GM12873 (cell line): ENCODE measurements around the gene NAV3.

Source experiments
- TF ChIP-seq, protein P1 (sequence below): IDR thresholded peaks from 2 replicates; pipeline ENCODE4 v1.5.1; 2012; ENCODE audit warnings: low read depth, mild to moderate bottlenecking, moderate library complexity, low read length, control low read depth; ENCODE audit not compliant: insufficient read depth; ENCODE audit errors: missing control alignments

The NAV3 gene

GRCh38 chr12:78081590-78082314, 251.1 kb downstream of the NAV3 start:
- TF ChIP-seq, protein P1, sequence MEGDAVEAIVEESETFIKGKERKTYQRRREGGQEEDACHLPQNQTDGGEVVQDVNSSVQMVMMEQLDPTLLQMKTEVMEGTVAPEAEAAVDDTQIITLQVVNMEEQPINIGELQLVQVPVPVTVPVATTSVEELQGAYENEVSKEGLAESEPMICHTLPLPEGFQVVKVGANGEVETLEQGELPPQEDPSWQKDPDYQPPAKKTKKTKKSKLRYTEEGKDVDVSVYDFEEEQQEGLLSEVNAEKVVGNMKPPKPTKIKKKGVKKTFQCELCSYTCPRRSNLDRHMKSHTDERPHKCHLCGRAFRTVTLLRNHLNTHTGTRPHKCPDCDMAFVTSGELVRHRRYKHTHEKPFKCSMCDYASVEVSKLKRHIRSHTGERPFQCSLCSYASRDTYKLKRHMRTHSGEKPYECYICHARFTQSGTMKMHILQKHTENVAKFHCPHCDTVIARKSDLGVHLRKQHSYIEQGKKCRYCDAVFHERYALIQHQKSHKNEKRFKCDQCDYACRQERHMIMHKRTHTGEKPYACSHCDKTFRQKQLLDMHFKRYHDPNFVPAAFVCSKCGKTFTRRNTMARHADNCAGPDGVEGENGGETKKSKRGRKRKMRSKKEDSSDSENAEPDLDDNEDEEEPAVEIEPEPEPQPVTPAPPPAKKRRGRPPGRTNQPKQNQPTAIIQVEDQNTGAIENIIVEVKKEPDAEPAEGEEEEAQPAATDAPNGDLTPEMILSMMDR, result no peak

DNA sequence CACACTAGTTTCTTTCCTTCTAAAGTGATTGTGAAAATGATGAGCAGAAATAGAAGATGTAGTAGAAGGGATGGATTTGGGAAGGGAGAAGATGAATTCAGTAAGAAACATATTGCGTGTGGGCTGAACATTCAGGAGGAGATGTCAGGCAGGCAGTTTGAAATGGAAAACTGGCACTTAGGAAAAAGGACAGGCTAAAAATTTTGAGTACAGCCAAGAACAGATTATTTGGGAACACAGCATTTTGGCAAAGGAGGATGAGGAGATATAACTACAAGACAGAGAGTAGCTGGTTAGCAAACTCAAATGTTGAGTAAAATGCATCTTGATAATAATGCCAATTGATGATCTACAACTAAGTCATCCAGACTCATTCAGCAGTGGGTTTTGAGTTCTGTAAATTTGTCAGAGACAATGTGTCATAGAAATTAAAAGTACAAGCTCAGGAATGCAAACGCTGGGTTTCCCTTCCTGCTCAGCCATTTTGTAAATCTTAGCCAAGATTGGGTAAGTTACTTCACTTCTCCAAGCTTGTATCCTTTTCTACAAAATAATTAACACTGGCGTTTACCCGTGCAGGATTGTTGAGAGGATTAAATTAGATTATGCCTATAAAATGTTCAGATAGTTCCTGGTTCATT, 255.0 kb downstream of the NAV3 start:
- TF ChIP-seq, protein P1, result no peak

DNA sequence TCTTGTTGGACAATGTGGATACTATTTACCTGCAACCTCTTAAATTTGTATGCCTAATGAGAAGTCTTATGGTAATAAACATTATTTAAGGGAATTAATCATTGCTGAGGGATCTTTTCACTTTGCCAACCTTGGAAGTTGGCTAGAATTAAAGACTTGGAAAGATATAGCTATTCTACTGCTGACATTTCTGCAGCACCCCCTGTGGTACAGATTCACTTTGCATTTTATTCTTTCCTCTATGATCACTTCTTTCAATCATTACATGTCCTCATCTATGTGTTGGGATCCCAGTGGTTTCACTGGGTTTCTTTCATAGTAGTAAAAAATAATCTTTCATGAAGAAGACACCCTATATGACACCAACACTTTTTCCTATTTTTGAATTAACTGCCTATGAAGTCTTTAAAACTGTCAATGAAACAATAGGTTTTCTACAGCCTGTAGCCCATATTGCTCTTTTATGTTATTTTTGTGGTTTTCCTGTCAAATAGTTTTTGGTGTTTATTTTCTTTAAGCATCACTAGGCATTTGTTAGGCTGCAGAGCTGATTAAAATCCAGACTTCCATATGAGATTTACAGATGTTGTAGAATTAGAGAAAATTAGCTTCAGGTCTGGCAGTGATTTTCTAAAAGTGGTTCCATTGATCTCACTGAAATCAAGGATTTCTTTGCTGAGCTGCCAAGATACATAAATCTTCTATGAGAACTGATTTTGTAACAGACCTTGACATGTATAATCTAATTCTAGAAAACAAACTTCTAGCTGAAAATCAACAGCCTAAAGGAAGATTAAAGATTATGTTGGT, 256.1 kb downstream of the NAV3 start:
- TF ChIP-seq, protein P1, result no peak

- TF ChIP-seq, protein P1, result no peak
These were observed 256.6 kb downstream of the NAV3 start for GRCh38 chr12:78087363-78087675.

GRCh38 chr12:78088391-78088832, 257.7 kb downstream of the NAV3 start:
- TF ChIP-seq, protein P1, result no peak

- TF ChIP-seq, protein P1, result no peak
These were observed 259.6 kb downstream of the NAV3 start for GRCh38 chr12:78090266-78090665.

DNA sequence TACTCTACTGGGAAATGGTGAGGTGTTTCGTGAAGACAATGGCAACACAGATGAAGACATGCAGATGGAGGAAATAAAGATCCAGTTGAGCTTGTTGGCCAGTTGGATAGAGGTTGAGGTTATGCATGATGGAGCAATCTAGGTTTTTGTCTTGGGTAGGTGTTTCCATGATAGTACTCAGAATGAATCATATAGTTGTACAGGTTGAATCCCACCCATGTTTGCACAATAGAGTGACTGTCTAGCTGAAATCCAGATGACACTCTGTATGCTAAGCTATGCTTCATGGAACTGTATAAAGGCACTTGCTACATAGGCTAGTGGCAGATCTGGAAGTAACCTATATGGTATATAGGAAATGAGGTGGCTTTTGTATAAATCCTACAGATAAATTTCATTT, 264.9 kb downstream of the NAV3 start:
- TF ChIP-seq, protein P1, result no peak
